ENCODE data around the gene TMEM187.

DNA sequence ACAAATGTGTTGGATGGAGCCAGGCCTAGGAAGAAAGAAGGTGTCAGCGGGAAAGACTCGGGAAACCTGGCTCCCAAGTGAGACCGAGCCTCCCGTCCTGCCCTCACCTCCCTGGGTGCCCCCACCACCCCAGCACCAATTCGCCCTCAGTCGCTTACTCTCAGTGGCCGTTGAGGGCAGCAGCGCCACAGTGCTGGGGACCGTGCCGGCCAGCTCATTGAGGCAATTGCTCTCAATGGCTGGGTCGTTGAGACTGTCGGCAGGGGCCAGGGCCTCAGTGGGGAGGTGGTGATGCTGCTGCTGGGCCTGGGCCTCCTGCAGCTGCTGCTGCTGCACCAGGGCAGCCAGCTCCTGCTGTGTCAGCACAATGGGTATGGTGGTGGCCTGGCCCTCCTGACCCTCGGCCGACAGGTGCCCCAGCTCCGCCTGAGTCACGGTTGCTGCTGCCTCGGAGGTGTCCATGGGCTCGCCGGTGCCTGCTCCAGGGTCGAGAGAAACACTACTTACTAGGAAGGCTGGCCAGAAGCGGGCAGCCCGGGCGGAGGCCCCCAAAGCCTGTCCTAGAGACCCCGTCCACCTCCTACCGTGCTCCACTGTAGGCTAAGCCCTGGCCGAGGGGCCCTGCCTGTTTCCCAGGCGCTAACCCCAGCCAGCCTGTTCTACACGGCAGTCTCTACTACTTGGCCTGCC is 20.7 kb upstream of the TMEM187 start:
- no peak for TF ChIP-seq CTCF (IDR thresholded peaks at IDR 0.05; ENCODE audit: borderline replicate concordance, extremely low read depth, low read length, poor library complexity, severe bottlenecking)
- no peak for TF ChIP-seq EZH2 (IDR thresholded peaks at IDR 0.05; ENCODE audit: borderline replicate concordance, low read depth, low read length, severe bottlenecking)

All from DND-41 (cell line).